Gastrocnemius medialis (tissue), 4 donors: ENCODE data around the gene CCL4.

ENCODE experiments used
- CTCF ChIP-seq, 5 experiments: fragments of 450-650 bp in 3 of 5; fragments of 200-600 bp in 2 of 5; sonication (generic) in 2 of 5; IDR thresholded peaks in 4 of 5; conservative IDR thresholded peaks in 1 of 5; 1 replicate in 4 of 5; 2 replicates in 1 of 5; pipeline ENCODE4 v1.5.1; 2016 to 2019; ENCODE audit warnings: antibody characterized with exemption in 5 of 5, mild to moderate bottlenecking in 3 of 5, moderate library complexity in 3 of 5
- POLR2A ChIP-seq, 2 donors: fragments of 450-650 bp; IDR thresholded peaks; one replicate each; pipeline ENCODE4 v1.6.1; 2017; ENCODE audit warnings: antibody characterized with exemption in 2 of 2, mild to moderate bottlenecking in 2 of 2, moderate library complexity in 2 of 2

GRCh38 chr17:36066365-36066985 is 37.2 kb upstream of the CCL4 start:
- TF ChIP-seq CTCF (IDR thresholded peaks at IDR 0.05 in 4 of 5, conservative IDR thresholded peaks at IDR 0.05 in 1 of 5) (no peak), POLR2A (IDR thresholded peaks at IDR 0.05) (no peak)
